ENCODE results near the gene ADH1B. TPM values are rescaled to one million over a fixed set of nuclear protein-coding genes. Genes with fewer than 3 reads are reported as not detected.

The ADH1B gene
- total and polyA plus RNA-seq, 2 experiments from 2014 or later, result not detected

- Histone ChIP-seq H3K27me3 (no peaks in the 10 kb centered on the region), H3K27ac (no peak overlapping the region), H3K9me3 (ENCODE audit: low read depth) (no peaks in the 10 kb centered on the region), H3K4me1 (ENCODE audit: low read depth) (no peaks in the 10 kb centered on the region), H3K4me3 (no peak overlapping the region), H3K36me3 (no peaks in the 10 kb centered on the region)
- no peak for TF ChIP-seq CTCF (IDR thresholded peaks at IDR 0.05; ENCODE audit: low read depth, low read length)
- DNase-seq (ENCODE audit: low read depth in 1 of 2, low spot score in 1 of 2), result no peak
These were observed 56.3 kb downstream of the ADH1B start for GRCh38 chr4:99264927-99265326.

Other genes with a start within 250 kb of the ADH1B start
- 148 TPM in 2 replicates for gene ADH5, start 232.6 kb downstream of the ADH1B start, total RNA-seq
- 177 and 199 TPM in 2 replicates for gene ADH5, start 232.6 kb downstream of the ADH1B start, polyA plus RNA-seq
- gene ADH4, start 177.1 kb downstream of the ADH1B start, total RNA-seq, result not detected in 2 replicates
- 0.42 TPM in 1 of 2 replicates, not detected in the other for gene ADH4, start 177.1 kb downstream of the ADH1B start, polyA plus RNA-seq
- not detected in 2 replicates for gene ADH6, start 102.2 kb downstream of the ADH1B start, total RNA-seq
- 0.72 TPM in 1 of 2 replicates, not detected in the other for gene ADH6, start 102.2 kb downstream of the ADH1B start, polyA plus RNA-seq
- gene ADH1A, start 30.4 kb downstream of the ADH1B start, total RNA-seq, result not detected in 2 replicates
- not detected in 2 replicates for gene ADH1A, start 30.4 kb downstream of the ADH1B start, polyA plus RNA-seq
- gene ADH1C, start 31.3 kb upstream of the ADH1B start, total RNA-seq, result not detected in 2 replicates
- gene ADH1C, start 31.3 kb upstream of the ADH1B start, polyA plus RNA-seq, result not detected in 2 replicates
- not detected in 2 replicates for gene ADH7, start 113.9 kb upstream of the ADH1B start, total RNA-seq
- not detected in 2 replicates for gene ADH7, start 113.9 kb upstream of the ADH1B start, polyA plus RNA-seq
- gene C4orf17, start 189.6 kb upstream of the ADH1B start, total RNA-seq, result not detected in 2 replicates
- gene C4orf17, start 189.6 kb upstream of the ADH1B start, polyA plus RNA-seq, result not detected in 2 replicates
- 4.9 and 7.5 TPM in 2 replicates for gene TRMT10A, start 242.6 kb upstream of the ADH1B start, total RNA-seq
- 6.5 and 10.3 TPM in 2 replicates for gene TRMT10A, start 242.6 kb upstream of the ADH1B start, polyA plus RNA-seq

All from cardiac muscle cell (in vitro differentiated cells and primary cell).